Liver (tissue), 3 donors: ENCODE results near the gene SMIM14.

Experiments used
- EGR1 ChIP-seq, 2 donors: IDR thresholded peaks; 2 replicates each; pipeline ENCODE4 v1.6.1; 2016 to 2018; ENCODE audit warnings: antibody characterized with exemption in 2 of 2, low read depth in 2 of 2
- FOXA1 ChIP-seq: IDR thresholded peaks from 2 replicates; pipeline ENCODE4 v1.6.1; 2016; ENCODE audit warnings: antibody characterized with exemption
- FOXA2 ChIP-seq: IDR thresholded peaks from 2 replicates; pipeline ENCODE4 v1.6.1; 2016; ENCODE audit warnings: antibody characterized with exemption
- GABPA ChIP-seq, 2 donors: IDR thresholded peaks in 1 of 2; conservative IDR thresholded peaks in 1 of 2; 2 replicates each; pipeline ENCODE4 v1.6.1; 2016; ENCODE audit warnings: antibody characterized with exemption in 2 of 2, mild to moderate bottlenecking in 1 of 2, moderate library complexity in 1 of 2
- JUND ChIP-seq, 2 donors: IDR thresholded peaks; 2 replicates each; pipeline ENCODE4 v1.6.1; 2016; ENCODE audit warnings: antibody characterized with exemption in 2 of 2
- NR2F2 ChIP-seq: IDR thresholded peaks from 2 replicates; pipeline ENCODE4 v1.6.1; 2016; ENCODE audit warnings: antibody characterized with exemption
- RAD21 ChIP-seq, 2 donors: IDR thresholded peaks; 2 replicates each; pipeline ENCODE4 v1.6.1; 2016; ENCODE audit warnings: antibody characterized with exemption in 2 of 2, mild to moderate bottlenecking in 2 of 2
- RXRA ChIP-seq, 2 donors: IDR thresholded peaks; 2 replicates each; pipeline ENCODE4 v1.6.1; 2017 to 2018; ENCODE audit warnings: antibody characterized with exemption in 2 of 2, mild to moderate bottlenecking in 1 of 2
- TAF1 ChIP-seq: conservative IDR thresholded peaks from 2 replicates; pipeline ENCODE4 v1.6.1; 2016; ENCODE audit warnings: antibody characterized with exemption, mild to moderate bottlenecking
- TF ChIP-seq, protein P1 (sequence below): fragments of 150-350 bp; IDR thresholded peaks from 2 replicates; pipeline ENCODE4 v1.5.1; 2017; ENCODE audit warnings: improper control_type of control experiment, low read depth, low read length; ENCODE audit not compliant: missing input control
- TF ChIP-seq, protein P2 (sequence below): IDR thresholded peaks from 2 replicates; pipeline ENCODE4 v1.6.1; 2016; ENCODE audit warnings: antibody characterized with exemption, mild to moderate bottlenecking
- TF ChIP-seq, protein P3 (sequence below): IDR thresholded peaks from 2 replicates; pipeline ENCODE4 v1.6.1; 2016; ENCODE audit warnings: antibody characterized with exemption
- TF ChIP-seq, protein P4 (sequence below): IDR thresholded peaks from 2 replicates; pipeline ENCODE4 v1.6.1; 2016; ENCODE audit warnings: antibody characterized with exemption
- donor health status: healthy.
- donor health status: healthy.

DNA sequence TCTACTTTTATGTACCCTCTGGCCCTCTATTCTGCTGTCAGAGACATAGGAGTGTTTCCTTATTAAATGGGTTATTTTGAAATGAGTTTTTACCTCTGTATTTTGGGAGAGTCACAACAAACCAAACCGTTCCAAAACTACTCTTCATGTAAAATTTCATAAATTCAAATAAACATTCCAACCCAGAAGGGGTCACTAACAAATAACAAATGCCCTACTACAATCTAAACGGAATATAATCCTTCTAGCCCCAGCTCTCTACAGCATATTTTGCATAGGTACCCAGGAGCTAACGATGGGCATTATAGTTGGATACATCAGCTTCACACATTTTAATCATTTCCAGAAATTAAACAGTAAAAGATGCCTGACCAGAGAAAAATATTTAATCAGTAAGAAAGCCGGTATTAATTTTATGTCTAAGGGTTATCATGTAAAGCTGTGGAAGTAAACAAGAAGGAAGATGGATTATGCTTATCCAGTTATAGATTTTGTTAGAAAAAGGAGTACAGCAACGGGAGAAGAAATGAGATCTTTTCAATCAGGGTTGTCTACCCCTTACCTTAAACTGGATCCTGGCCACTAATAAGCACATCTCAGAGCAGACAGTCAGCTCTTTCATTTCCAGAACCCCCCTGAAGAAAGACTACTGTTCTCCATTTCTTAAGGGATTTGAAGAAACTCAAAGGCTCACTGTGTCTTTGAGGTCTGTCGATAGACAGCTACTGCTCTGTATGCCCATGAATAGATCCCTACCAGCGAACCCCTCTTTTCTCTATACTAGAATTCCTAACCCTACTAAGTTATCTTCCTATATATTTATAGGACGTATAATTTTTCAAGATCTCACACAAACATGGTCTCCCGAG lies 112.6 kb downstream of the SMIM14 start:
- no peak for TF ChIP-seq GABPA (IDR thresholded peaks at IDR 0.05 in 1 of 2, conservative IDR thresholded peaks at IDR 0.05 in 1 of 2)
- TF ChIP-seq EGR1 (IDR thresholded peaks at IDR 0.05; ENCODE audit: low read depth in 2 of 2), result no peak
- TF ChIP-seq, protein P1, sequence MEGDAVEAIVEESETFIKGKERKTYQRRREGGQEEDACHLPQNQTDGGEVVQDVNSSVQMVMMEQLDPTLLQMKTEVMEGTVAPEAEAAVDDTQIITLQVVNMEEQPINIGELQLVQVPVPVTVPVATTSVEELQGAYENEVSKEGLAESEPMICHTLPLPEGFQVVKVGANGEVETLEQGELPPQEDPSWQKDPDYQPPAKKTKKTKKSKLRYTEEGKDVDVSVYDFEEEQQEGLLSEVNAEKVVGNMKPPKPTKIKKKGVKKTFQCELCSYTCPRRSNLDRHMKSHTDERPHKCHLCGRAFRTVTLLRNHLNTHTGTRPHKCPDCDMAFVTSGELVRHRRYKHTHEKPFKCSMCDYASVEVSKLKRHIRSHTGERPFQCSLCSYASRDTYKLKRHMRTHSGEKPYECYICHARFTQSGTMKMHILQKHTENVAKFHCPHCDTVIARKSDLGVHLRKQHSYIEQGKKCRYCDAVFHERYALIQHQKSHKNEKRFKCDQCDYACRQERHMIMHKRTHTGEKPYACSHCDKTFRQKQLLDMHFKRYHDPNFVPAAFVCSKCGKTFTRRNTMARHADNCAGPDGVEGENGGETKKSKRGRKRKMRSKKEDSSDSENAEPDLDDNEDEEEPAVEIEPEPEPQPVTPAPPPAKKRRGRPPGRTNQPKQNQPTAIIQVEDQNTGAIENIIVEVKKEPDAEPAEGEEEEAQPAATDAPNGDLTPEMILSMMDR, result no peak
- no peak for TF ChIP-seq JUND (IDR thresholded peaks at IDR 0.05)
- TF ChIP-seq TAF1, result no peak
- no peak for TF ChIP-seq RXRA (IDR thresholded peaks at IDR 0.05)
- TF ChIP-seq, protein P2, sequence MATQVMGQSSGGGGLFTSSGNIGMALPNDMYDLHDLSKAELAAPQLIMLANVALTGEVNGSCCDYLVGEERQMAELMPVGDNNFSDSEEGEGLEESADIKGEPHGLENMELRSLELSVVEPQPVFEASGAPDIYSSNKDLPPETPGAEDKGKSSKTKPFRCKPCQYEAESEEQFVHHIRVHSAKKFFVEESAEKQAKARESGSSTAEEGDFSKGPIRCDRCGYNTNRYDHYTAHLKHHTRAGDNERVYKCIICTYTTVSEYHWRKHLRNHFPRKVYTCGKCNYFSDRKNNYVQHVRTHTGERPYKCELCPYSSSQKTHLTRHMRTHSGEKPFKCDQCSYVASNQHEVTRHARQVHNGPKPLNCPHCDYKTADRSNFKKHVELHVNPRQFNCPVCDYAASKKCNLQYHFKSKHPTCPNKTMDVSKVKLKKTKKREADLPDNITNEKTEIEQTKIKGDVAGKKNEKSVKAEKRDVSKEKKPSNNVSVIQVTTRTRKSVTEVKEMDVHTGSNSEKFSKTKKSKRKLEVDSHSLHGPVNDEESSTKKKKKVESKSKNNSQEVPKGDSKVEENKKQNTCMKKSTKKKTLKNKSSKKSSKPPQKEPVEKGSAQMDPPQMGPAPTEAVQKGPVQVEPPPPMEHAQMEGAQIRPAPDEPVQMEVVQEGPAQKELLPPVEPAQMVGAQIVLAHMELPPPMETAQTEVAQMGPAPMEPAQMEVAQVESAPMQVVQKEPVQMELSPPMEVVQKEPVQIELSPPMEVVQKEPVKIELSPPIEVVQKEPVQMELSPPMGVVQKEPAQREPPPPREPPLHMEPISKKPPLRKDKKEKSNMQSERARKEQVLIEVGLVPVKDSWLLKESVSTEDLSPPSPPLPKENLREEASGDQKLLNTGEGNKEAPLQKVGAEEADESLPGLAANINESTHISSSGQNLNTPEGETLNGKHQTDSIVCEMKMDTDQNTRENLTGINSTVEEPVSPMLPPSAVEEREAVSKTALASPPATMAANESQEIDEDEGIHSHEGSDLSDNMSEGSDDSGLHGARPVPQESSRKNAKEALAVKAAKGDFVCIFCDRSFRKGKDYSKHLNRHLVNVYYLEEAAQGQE, result no peak
- TF ChIP-seq, protein P3, sequence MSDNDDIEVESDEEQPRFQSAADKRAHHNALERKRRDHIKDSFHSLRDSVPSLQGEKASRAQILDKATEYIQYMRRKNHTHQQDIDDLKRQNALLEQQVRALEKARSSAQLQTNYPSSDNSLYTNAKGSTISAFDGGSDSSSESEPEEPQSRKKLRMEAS, result no peak
- TF ChIP-seq, protein P4, sequence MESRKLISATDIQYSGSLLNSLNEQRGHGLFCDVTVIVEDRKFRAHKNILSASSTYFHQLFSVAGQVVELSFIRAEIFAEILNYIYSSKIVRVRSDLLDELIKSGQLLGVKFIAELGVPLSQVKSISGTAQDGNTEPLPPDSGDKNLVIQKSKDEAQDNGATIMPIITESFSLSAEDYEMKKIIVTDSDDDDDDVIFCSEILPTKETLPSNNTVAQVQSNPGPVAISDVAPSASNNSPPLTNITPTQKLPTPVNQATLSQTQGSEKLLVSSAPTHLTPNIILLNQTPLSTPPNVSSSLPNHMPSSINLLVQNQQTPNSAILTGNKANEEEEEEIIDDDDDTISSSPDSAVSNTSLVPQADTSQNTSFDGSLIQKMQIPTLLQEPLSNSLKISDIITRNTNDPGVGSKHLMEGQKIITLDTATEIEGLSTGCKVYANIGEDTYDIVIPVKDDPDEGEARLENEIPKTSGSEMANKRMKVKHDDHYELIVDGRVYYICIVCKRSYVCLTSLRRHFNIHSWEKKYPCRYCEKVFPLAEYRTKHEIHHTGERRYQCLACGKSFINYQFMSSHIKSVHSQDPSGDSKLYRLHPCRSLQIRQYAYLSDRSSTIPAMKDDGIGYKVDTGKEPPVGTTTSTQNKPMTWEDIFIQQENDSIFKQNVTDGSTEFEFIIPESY, result no peak
- TF ChIP-seq NR2F2, result no peak
- TF ChIP-seq RAD21 (IDR thresholded peaks at IDR 0.05), result no peak
- no peak for TF ChIP-seq FOXA2
- TF ChIP-seq FOXA1, result no peak
